ENCODE data around the gene RSPO3. TPM values are rescaled to one million over a fixed set of nuclear protein-coding genes. Genes with fewer than 3 reads are reported as not detected.

The RSPO3 gene
- total and polyA plus RNA-seq, 4 donors = 1.4 to 3.5 (median 1.6) TPM

GRCh38 chr6:127215931-127216330, 97.5 kb downstream of the RSPO3 start:
- Histone ChIP-seq H3K36me3 (ENCODE audit: control insufficient read depth in 4 of 4, insufficient read depth in 3 of 4, low read depth in 1 of 4, low read length in 3 of 4) (no peaks in the 10 kb centered on the region), H3K27me3 (ENCODE audit: control insufficient read depth in 4 of 4, insufficient read depth in 4 of 4, low read length in 3 of 4) (no peaks in the 10 kb centered on the region), H3K9ac (ENCODE audit: low read depth in 1 of 2, low read length in 2 of 2) (no peak overlapping the region), H3K4me1 (ENCODE audit: control insufficient read depth in 4 of 4, insufficient read depth in 4 of 4, low read length in 3 of 4) (peaks cover 3 to 22% (median 13%) of the 10 kb centered on the region in 4 donors), H3K4me3 (ENCODE audit: low read depth in 1 of 3, low read length in 3 of 3) (peak overlapping the region in 2 of 3 donors; percentile 3 to 8), H3K27ac (ENCODE audit: low read depth in 1 of 2, low read length in 2 of 2) (peak overlapping the region; percentile 67 to 73), H3K9me3 (ENCODE audit: control insufficient read depth in 4 of 4, low read length in 3 of 4) (no peaks in the 10 kb centered on the region)
- WGBS = 28% methylated on average over 1 of the region's 1 CpG
- TF ChIP-seq, protein P1, sequence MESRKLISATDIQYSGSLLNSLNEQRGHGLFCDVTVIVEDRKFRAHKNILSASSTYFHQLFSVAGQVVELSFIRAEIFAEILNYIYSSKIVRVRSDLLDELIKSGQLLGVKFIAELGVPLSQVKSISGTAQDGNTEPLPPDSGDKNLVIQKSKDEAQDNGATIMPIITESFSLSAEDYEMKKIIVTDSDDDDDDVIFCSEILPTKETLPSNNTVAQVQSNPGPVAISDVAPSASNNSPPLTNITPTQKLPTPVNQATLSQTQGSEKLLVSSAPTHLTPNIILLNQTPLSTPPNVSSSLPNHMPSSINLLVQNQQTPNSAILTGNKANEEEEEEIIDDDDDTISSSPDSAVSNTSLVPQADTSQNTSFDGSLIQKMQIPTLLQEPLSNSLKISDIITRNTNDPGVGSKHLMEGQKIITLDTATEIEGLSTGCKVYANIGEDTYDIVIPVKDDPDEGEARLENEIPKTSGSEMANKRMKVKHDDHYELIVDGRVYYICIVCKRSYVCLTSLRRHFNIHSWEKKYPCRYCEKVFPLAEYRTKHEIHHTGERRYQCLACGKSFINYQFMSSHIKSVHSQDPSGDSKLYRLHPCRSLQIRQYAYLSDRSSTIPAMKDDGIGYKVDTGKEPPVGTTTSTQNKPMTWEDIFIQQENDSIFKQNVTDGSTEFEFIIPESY (IDR thresholded peaks at IDR 0.05) = peak; percentile 67
- TF ChIP-seq, protein P2, sequence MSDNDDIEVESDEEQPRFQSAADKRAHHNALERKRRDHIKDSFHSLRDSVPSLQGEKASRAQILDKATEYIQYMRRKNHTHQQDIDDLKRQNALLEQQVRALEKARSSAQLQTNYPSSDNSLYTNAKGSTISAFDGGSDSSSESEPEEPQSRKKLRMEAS (IDR thresholded peaks at IDR 0.05) = no peak
- TF ChIP-seq HNF4A (conservative IDR thresholded peaks at IDR 0.05) (peak; percentile 94 to 95), NR2F2 (IDR thresholded peaks at IDR 0.05) (peak; percentile 42), REST (IDR thresholded peaks at IDR 0.05) (peak; percentile 70), EGR1 (IDR thresholded peaks at IDR 0.05; ENCODE audit: low read depth in 2 of 2) (peak in 1 of 2 donors; percentile 37), ATF3 (IDR thresholded peaks at IDR 0.05) (peak; percentile 80), JUND (IDR thresholded peaks at IDR 0.05) (peak; percentile 78), TAF1 (conservative IDR thresholded peaks at IDR 0.05) (peak; percentile 35), FOXA1 (IDR thresholded peaks at IDR 0.05) (no peak), FOXA2 (IDR thresholded peaks at IDR 0.05) (no peak), RAD21 (IDR thresholded peaks at IDR 0.05) (peak; percentile 36 to 49), YY1 (IDR thresholded peaks at IDR 0.05) (peak; percentile 92), GABPA (IDR thresholded peaks at IDR 0.05 in 1 of 2, conservative IDR thresholded peaks at IDR 0.05 in 1 of 2) (peak in 1 of 2 donors; percentile 61), HNF4G (IDR thresholded peaks at IDR 0.05) (peak; percentile 79), SP1 (IDR thresholded peaks at IDR 0.05) (peak; percentile 99), RXRA (IDR thresholded peaks at IDR 0.05) (peak; percentile 66 to 75)
- TF ChIP-seq, protein P3, sequence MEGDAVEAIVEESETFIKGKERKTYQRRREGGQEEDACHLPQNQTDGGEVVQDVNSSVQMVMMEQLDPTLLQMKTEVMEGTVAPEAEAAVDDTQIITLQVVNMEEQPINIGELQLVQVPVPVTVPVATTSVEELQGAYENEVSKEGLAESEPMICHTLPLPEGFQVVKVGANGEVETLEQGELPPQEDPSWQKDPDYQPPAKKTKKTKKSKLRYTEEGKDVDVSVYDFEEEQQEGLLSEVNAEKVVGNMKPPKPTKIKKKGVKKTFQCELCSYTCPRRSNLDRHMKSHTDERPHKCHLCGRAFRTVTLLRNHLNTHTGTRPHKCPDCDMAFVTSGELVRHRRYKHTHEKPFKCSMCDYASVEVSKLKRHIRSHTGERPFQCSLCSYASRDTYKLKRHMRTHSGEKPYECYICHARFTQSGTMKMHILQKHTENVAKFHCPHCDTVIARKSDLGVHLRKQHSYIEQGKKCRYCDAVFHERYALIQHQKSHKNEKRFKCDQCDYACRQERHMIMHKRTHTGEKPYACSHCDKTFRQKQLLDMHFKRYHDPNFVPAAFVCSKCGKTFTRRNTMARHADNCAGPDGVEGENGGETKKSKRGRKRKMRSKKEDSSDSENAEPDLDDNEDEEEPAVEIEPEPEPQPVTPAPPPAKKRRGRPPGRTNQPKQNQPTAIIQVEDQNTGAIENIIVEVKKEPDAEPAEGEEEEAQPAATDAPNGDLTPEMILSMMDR (IDR thresholded peaks at IDR 0.05; ENCODE audit: low read depth, low read length, missing input control) = no peak
- no peak for DNase-seq (ENCODE audit: low spot score)
